ENCODE results near the gene EIF5B.
A peak's percentile ranks its signal among the peaks of the same experiment; 100 is the strongest.

Gene EIF5B

GRCh38 chr2:99388892-99389291 lies 51.7 kb downstream of the EIF5B start:
- H3K36me3 Mint-ChIP-seq, result peaks cover 13% of the 10 kb centered on the region
- no peaks in the 10 kb centered on the region for H3K27me3 Mint-ChIP-seq
- H3K27ac Mint-ChIP-seq, result no peak overlapping the region
- peaks cover 4% of the 10 kb centered on the region for H3K4me1 Mint-ChIP-seq (ENCODE audit: low read depth)
- no peak overlapping the region for H3K4me3 Mint-ChIP-seq
- no peaks in the 10 kb centered on the region for H3K9me3 Mint-ChIP-seq (ENCODE audit: low read depth)

GRCh38 chr2:99389371-99389770 lies 52.2 kb downstream of the EIF5B start:
- Mint-ChIP-seq H3K36me3 (peaks cover 13% of the 10 kb centered on the region), H3K9me3 (ENCODE audit: low read depth) (no peaks in the 10 kb centered on the region), H3K27ac (no peak overlapping the region), H3K4me3 (no peak overlapping the region), H3K4me1 (ENCODE audit: low read depth) (peaks cover 4% of the 10 kb centered on the region), H3K27me3 (no peaks in the 10 kb centered on the region)

DNA sequence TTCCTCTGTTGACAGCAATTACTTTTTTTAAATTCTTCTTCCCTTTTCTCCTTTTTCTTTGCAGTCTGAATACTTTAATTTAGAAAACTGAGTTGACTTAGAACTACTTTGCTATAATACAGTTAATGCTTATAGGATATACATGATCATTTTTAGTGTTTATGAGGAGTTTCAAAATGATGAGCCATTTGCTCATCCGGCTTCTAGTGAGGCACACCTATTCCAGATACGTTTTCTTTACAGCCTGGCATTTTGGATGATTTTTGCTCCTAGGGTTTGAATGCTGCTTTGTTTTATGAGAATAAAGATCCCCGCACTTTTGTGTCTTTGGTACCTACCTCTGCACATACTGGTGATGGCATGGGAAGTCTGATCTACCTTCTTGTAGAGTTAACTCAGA lies 52.8 kb downstream of the EIF5B start:
- Mint-ChIP-seq H3K9me3 (ENCODE audit: low read depth) (no peaks in the 10 kb centered on the region), H3K36me3 (peaks cover 8% of the 10 kb centered on the region), H3K4me3 (no peak overlapping the region), H3K27ac (no peak overlapping the region), H3K27me3 (no peaks in the 10 kb centered on the region), H3K4me1 (ENCODE audit: low read depth) (peaks cover 4% of the 10 kb centered on the region)

DNA sequence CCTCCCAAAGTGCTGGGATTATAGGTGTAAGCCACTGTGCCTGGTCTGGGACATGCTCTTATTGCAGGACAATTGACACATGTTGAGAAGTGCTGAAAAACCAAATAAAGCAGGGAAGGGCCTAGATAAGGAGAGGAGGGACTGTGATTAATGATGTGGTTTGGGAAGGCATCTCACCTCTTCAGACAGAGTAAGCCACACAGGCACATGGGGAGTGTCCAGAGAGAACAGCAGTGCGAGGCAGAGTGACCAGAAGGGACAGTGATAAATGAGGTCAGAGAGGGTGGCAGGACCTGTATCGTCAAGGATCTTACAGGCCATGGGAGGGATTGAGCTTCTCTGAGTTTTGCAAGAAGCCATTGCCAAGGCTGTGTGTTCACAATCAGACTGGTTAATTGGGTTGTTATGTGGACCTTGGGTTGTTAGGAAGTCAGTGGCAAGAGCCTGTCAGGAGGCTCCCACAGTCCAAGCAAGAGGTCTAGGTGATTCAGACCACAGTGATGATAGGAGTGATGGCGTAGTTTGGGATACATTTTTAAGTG lies 58.5 kb downstream of the EIF5B start:
- Mint-ChIP-seq H3K36me3 (peaks cover 16% of the 10 kb centered on the region), H3K27ac (peak overlapping the region; percentile 80), H3K9me3 (ENCODE audit: low read depth) (no peaks in the 10 kb centered on the region), H3K4me3 (no peak overlapping the region), H3K27me3 (no peaks in the 10 kb centered on the region), H3K4me1 (ENCODE audit: low read depth) (no peaks in the 10 kb centered on the region)

- Mint-ChIP-seq H3K4me3 (no peak overlapping the region), H3K9me3 (ENCODE audit: low read depth) (no peaks in the 10 kb centered on the region), H3K36me3 (peaks cover 11% of the 10 kb centered on the region), H3K4me1 (ENCODE audit: low read depth) (peaks cover 3% of the 10 kb centered on the region), H3K27ac (peak overlapping the region; percentile 42), H3K27me3 (no peaks in the 10 kb centered on the region)
Observed at GRCh38 chr2:99397266-99397920, 60.2 kb downstream of the EIF5B start.

DNA sequence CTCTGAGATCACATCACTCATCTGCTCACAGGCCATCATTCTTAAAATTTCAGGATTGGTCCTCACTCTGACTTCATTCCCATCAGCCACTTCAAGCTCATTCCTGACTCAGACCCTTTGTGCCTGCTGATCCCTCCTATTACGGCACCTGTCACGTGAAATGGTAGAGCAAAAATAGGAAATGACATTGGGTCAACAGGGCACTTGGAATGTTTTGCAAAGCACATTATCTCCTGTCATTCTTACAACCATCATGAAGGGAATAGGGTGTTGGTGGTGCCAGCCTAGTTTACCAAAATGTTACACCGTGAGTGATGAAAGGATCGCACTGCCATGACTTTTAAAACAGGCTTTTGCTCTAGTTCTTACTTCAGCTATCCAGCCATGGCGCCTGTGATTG lies 61.1 kb downstream of the EIF5B start:
- H3K36me3 Mint-ChIP-seq, result peaks cover 13% of the 10 kb centered on the region
- H3K4me3 Mint-ChIP-seq, result no peak overlapping the region
- H3K9me3 Mint-ChIP-seq (ENCODE audit: low read depth), result no peaks in the 10 kb centered on the region
- peaks cover 9% of the 10 kb centered on the region for H3K4me1 Mint-ChIP-seq (ENCODE audit: low read depth)
- H3K27me3 Mint-ChIP-seq, result no peaks in the 10 kb centered on the region
- peak overlapping the region; percentile 42 for H3K27ac Mint-ChIP-seq

- H3K4me1 Mint-ChIP-seq (ENCODE audit: low read depth), result peaks cover 16% of the 10 kb centered on the region
- no peaks in the 10 kb centered on the region for H3K9me3 Mint-ChIP-seq (ENCODE audit: low read depth)
- no peaks in the 10 kb centered on the region for H3K27me3 Mint-ChIP-seq
- no peak overlapping the region for H3K4me3 Mint-ChIP-seq
- peaks cover 13% of the 10 kb centered on the region for H3K36me3 Mint-ChIP-seq
- H3K27ac Mint-ChIP-seq, result peak overlapping the region; percentile 64
Observed at GRCh38 chr2:99399063-99399462, 61.9 kb downstream of the EIF5B start.

DNA sequence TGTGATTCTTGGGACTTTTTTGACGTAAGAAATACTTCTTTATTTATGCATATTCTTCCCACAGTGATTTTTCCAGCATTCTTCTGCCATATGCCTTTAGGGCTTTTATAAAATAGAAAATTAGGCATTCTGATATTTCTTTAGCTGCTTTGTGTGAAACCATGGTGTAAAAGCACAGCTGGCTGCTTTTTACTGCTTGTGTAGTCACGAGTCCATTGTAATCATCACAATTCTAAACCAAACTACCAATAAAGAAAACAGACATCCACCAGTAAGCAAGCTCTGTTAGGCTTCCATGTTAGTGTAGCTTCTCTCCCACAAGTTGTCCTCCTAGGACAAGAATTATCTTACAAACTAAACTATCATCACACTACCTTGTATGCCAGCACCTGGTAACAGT lies 62.6 kb downstream of the EIF5B start:
- no peaks in the 10 kb centered on the region for H3K27me3 Mint-ChIP-seq
- H3K4me3 Mint-ChIP-seq, result no peak overlapping the region
- no peak overlapping the region for H3K27ac Mint-ChIP-seq
- no peaks in the 10 kb centered on the region for H3K9me3 Mint-ChIP-seq (ENCODE audit: low read depth)
- H3K36me3 Mint-ChIP-seq, result peaks cover 13% of the 10 kb centered on the region
- H3K4me1 Mint-ChIP-seq (ENCODE audit: low read depth), result peaks cover 20% of the 10 kb centered on the region

GRCh38 chr2:99401841-99402240 lies 64.7 kb downstream of the EIF5B start:
- H3K27me3 Mint-ChIP-seq, result no peaks in the 10 kb centered on the region

DNA sequence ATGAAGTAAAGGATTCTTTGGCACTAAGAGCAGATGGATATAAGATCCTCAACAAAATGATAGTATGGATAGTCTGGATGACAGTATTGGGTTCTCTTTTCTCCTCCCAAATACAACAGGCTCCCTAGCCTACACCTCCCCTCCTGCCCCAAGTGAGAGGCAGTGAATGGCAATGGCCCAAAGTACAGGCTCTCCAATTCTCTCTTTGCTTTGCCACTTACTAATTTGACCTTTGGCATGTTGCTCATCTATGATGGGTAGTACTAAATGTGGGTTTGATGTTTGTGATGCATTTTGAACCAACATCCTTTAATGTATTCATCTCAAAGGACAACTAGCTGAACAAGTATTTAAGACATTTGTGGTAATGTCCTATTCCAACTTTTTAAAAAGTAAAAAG lies 65.9 kb downstream of the EIF5B start:
- Mint-ChIP-seq H3K4me3 (no peak overlapping the region), H3K27ac (peak overlapping the region; percentile 78), H3K36me3 (peaks cover 13% of the 10 kb centered on the region), H3K9me3 (ENCODE audit: low read depth) (no peaks in the 10 kb centered on the region), H3K4me1 (ENCODE audit: low read depth) (peaks cover 22% of the 10 kb centered on the region), H3K27me3 (no peaks in the 10 kb centered on the region)

More at GRCh38 chr2:99401841-99402240, 64.7 kb downstream of the EIF5B start:
- Mint-ChIP-seq H3K4me3 (no peak overlapping the region), H3K27ac (peak overlapping the region; percentile 66), H3K4me1 (ENCODE audit: low read depth) (peaks cover 20% of the 10 kb centered on the region), H3K36me3 (peaks cover 10% of the 10 kb centered on the region), H3K9me3 (ENCODE audit: low read depth) (no peaks in the 10 kb centered on the region)

GRCh38 chr2:99403524-99403923 lies 66.3 kb downstream of the EIF5B start:
- peaks cover 13% of the 10 kb centered on the region for H3K36me3 Mint-ChIP-seq
- peaks cover 22% of the 10 kb centered on the region for H3K4me1 Mint-ChIP-seq (ENCODE audit: low read depth)
- no peaks in the 10 kb centered on the region for H3K27me3 Mint-ChIP-seq
- no peaks in the 10 kb centered on the region for H3K9me3 Mint-ChIP-seq (ENCODE audit: low read depth)
- peak overlapping the region; percentile 78 for H3K27ac Mint-ChIP-seq
- no peak overlapping the region for H3K4me3 Mint-ChIP-seq

GRCh38 chr2:99404039-99404796 lies 67.0 kb downstream of the EIF5B start:
- peak overlapping the region; percentile 78 for H3K27ac Mint-ChIP-seq
- H3K4me1 Mint-ChIP-seq (ENCODE audit: low read depth), result peaks cover 22% of the 10 kb centered on the region
- no peak overlapping the region for H3K4me3 Mint-ChIP-seq
- H3K27me3 Mint-ChIP-seq, result no peaks in the 10 kb centered on the region
- no peaks in the 10 kb centered on the region for H3K9me3 Mint-ChIP-seq (ENCODE audit: low read depth)
- H3K36me3 Mint-ChIP-seq, result peaks cover 12% of the 10 kb centered on the region

GRCh38 chr2:99404797-99405669 lies 67.8 kb downstream of the EIF5B start:
- Mint-ChIP-seq H3K9me3 (ENCODE audit: low read depth) (no peaks in the 10 kb centered on the region), H3K36me3 (peaks cover 10% of the 10 kb centered on the region), H3K27ac (peak overlapping the region; percentile 59), H3K4me1 (ENCODE audit: low read depth) (peaks cover 22% of the 10 kb centered on the region), H3K27me3 (no peaks in the 10 kb centered on the region), H3K4me3 (no peak overlapping the region)

DNA sequence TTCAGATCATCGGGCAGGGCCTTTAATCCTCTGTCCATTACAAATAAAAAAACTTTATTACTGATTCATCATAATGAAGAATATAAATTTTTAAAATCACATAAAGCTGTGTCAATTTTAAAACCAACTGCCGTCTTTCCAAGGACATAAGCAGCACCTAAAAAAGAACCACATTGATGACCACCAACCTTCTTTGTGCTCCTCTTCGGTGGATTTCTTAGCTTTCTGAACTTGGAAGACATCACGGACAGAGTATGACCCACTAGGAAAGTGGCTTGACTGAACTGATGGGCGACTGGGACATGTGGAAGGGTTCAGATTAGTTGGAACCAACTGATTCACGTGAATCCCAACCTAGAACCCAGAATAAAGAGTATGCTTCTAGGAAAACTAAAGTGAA lies 68.9 kb downstream of the EIF5B start:
- no peaks in the 10 kb centered on the region for H3K9me3 Mint-ChIP-seq (ENCODE audit: low read depth)
- H3K4me3 Mint-ChIP-seq, result no peak overlapping the region
- peak overlapping the region; percentile 64 for H3K27ac Mint-ChIP-seq
- peaks cover 22% of the 10 kb centered on the region for H3K4me1 Mint-ChIP-seq (ENCODE audit: low read depth)
- peaks cover 10% of the 10 kb centered on the region for H3K36me3 Mint-ChIP-seq
- H3K27me3 Mint-ChIP-seq, result no peaks in the 10 kb centered on the region

DNA sequence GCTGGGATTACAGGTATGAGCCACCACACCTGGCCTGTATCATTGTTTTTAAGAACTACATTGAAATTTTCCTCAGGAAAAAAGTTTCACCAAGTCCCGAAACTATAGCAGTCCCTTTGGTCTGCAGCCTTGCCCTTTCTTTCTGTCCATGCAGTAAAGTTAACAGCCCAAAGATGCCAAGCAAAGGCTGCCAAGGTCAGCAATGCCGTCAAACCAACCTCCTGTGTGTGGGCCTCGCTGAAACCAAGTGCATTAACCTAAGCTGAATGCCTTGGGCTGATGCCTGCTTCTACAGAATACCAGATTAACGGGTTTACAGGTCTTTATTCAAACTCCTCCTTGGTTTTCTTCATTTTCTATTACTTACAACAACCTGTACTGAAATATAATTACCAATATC lies 73.1 kb downstream of the EIF5B start:
- no peaks in the 10 kb centered on the region for H3K9me3 Mint-ChIP-seq (ENCODE audit: low read depth)
- peaks cover 7% of the 10 kb centered on the region for H3K36me3 Mint-ChIP-seq
- H3K4me3 Mint-ChIP-seq, result no peak overlapping the region
- no peaks in the 10 kb centered on the region for H3K27me3 Mint-ChIP-seq
- H3K4me1 Mint-ChIP-seq (ENCODE audit: low read depth), result peaks cover 2% of the 10 kb centered on the region
- H3K27ac Mint-ChIP-seq, result peak overlapping the region; percentile 10

All from activated naive CD8-positive, alpha-beta T cell (primary cell).